ENCODE measurements around the gene CST7.

The CST7 gene

GRCh38 chr20:25005661-25006060 lies 56.6 kb downstream of the CST7 start:
- DNase-seq (ENCODE audit: low read depth) = no peak

- no peak for DNase-seq (ENCODE audit: low read depth)
Measured at GRCh38 chr20:25006431-25007167, 57.5 kb downstream of the CST7 start.

GRCh38 chr20:25007491-25008305 lies 58.6 kb downstream of the CST7 start:
- no peak for DNase-seq (ENCODE audit: low read depth)

- no peak for DNase-seq (ENCODE audit: low read depth)
Measured at GRCh38 chr20:25008388-25009217, 59.5 kb downstream of the CST7 start.

Data from iris pigment epithelial cell (primary cell).